ENCODE measurements around the gene SND1. TPM values are rescaled to one million over a fixed set of nuclear protein-coding genes. Genes with fewer than 3 reads are reported as not detected.

SND1 gene
- total and polyA plus RNA-seq, 12 donors: 58.9 to 266 (median 132) TPM

GRCh38 chr7:128054511-128054910 is 402.5 kb downstream of the SND1 start:
- Histone ChIP-seq H3K27me3 (no peaks in the 10 kb centered on the region), H3K9me3 (replicated peaks in 1 of 3) (no peaks in the 10 kb centered on the region), H3K36me3 (replicated peaks in 1 of 2) (no peaks in the 10 kb centered on the region), H3K27ac (no peak overlapping the region), H3K4me3 (no peak overlapping the region), H3K4me1 (replicated peaks in 1 of 2) (peaks cover 0 to 6% of the 10 kb centered on the region in 2 donors)
- TF ChIP-seq, protein P1, sequence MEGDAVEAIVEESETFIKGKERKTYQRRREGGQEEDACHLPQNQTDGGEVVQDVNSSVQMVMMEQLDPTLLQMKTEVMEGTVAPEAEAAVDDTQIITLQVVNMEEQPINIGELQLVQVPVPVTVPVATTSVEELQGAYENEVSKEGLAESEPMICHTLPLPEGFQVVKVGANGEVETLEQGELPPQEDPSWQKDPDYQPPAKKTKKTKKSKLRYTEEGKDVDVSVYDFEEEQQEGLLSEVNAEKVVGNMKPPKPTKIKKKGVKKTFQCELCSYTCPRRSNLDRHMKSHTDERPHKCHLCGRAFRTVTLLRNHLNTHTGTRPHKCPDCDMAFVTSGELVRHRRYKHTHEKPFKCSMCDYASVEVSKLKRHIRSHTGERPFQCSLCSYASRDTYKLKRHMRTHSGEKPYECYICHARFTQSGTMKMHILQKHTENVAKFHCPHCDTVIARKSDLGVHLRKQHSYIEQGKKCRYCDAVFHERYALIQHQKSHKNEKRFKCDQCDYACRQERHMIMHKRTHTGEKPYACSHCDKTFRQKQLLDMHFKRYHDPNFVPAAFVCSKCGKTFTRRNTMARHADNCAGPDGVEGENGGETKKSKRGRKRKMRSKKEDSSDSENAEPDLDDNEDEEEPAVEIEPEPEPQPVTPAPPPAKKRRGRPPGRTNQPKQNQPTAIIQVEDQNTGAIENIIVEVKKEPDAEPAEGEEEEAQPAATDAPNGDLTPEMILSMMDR (IDR thresholded peaks at IDR 0.05): no peak
- no peak for TF ChIP-seq POLR2A (IDR thresholded peaks at IDR 0.05)
- no peak for DNase-seq
- intact Hi-C loops (cut with DNase I): no loop called here
- 94 to 97% (median 96%) methylated on average over 4 of the region's 4 CpGs for WGBS, 4 donors

DNA sequence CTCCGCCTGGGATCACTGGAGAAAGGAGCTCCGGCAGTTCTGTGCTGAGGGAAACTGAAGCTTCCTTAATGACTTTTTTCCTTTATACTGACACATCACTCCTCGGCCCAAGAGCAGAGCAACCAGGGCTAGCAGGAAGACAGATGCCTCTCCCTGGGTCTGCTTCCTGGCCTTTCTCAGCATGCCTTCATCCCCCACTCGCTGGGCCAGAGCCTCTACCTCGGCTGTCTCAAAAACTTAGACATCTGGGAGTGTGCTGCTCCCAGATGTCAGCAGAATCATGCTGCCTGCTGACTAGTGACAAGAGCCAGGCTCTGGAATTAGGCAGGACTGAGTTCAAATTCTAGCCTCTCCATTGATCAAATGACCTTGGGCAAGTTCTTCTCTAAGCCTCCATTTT is 403.6 kb downstream of the SND1 start:
- no peak for DNase-seq
- TF ChIP-seq, protein P1 (IDR thresholded peaks at IDR 0.05): no peak
- TF ChIP-seq POLR2A (IDR thresholded peaks at IDR 0.05): no peak
- Histone ChIP-seq H3K4me1 (replicated peaks in 1 of 2) (peaks cover 0 to 6% of the 10 kb centered on the region in 2 donors), H3K36me3 (replicated peaks in 1 of 2) (no peaks in the 10 kb centered on the region), H3K9me3 (replicated peaks in 1 of 3) (no peaks in the 10 kb centered on the region), H3K4me3 (no peak overlapping the region), H3K27ac (no peak overlapping the region), H3K27me3 (no peaks in the 10 kb centered on the region)
- WGBS, 4 donors: 63 to 89% (median 77%) methylated on average over 5 of the region's 5 CpGs
- intact Hi-C loops (cut with DNase I): no loop called here

- TF ChIP-seq, protein P1 (IDR thresholded peaks at IDR 0.05): no peak
- no peak for TF ChIP-seq POLR2A (IDR thresholded peaks at IDR 0.05)
- Histone ChIP-seq H3K27me3 (no peaks in the 10 kb centered on the region), H3K4me1 (replicated peaks in 1 of 2) (peaks cover 0 to 6% of the 10 kb centered on the region in 2 donors), H3K27ac (no peak overlapping the region), H3K4me3 (no peak overlapping the region), H3K36me3 (replicated peaks in 1 of 2) (no peaks in the 10 kb centered on the region), H3K9me3 (replicated peaks in 1 of 3) (no peaks in the 10 kb centered on the region)
- no peak for DNase-seq
- intact Hi-C loops (cut with DNase I): no loop called here
- 72 to 85% (median 81%) methylated on average over 8 of the region's 8 CpGs for WGBS, 4 donors
Observed at GRCh38 chr7:128056901-128057300, 404.9 kb downstream of the SND1 start.

GRCh38 chr7:128057909-128058308 is 405.9 kb downstream of the SND1 start:
- Histone ChIP-seq H3K36me3 (replicated peaks in 1 of 2) (no peaks in the 10 kb centered on the region), H3K9me3 (replicated peaks in 1 of 3) (no peaks in the 10 kb centered on the region), H3K4me1 (replicated peaks in 1 of 2) (peaks cover 0 to 2% of the 10 kb centered on the region in 2 donors), H3K4me3 (no peak overlapping the region), H3K27me3 (no peaks in the 10 kb centered on the region), H3K27ac (no peak overlapping the region)
- WGBS, 4 donors: 82 to 100% (median 83%) methylated on average over 1 of the region's 1 CpG
- no peak for DNase-seq
- intact Hi-C loops (cut with DNase I): no loop called here
- TF ChIP-seq, protein P1 (IDR thresholded peaks at IDR 0.05): no peak
- no peak for TF ChIP-seq POLR2A (IDR thresholded peaks at IDR 0.05)
